GM08714 (cell line): Measurements from ENCODE around the gene FAM200C.

Experiments used
- H3K4me3 ChIP-seq: fragments of 200-500 bp; sonication (Bioruptor generic); 2 replicates; pipeline ENCODE4 v1.5.1; 2014; ENCODE audit warnings: mild to moderate bottlenecking, low read length, inconsistent platforms
- ZNF274 ChIP-seq: IDR thresholded peaks from 2 replicates; pipeline ENCODE4 v1.6.1; 2012; ENCODE audit warnings: mild to moderate bottlenecking, low read depth, low read length

FAM200C gene

GRCh38 chr5:160366230-160366629, 33.6 kb downstream of the FAM200C start:
- no peak for TF ChIP-seq ZNF274
- no peak overlapping the region for H3K4me3 ChIP-seq

- no peak overlapping the region for H3K4me3 ChIP-seq
- TF ChIP-seq ZNF274, result no peak
These were observed 36.0 kb downstream of the FAM200C start for GRCh38 chr5:160363660-160364395.

GRCh38 chr5:160363211-160363610, 36.6 kb downstream of the FAM200C start:
- no peak overlapping the region for H3K4me3 ChIP-seq
- TF ChIP-seq ZNF274, result no peak

- TF ChIP-seq ZNF274, result no peak
- no peak overlapping the region for H3K4me3 ChIP-seq
These were observed 38.1 kb downstream of the FAM200C start for GRCh38 chr5:160361624-160362228.

GRCh38 chr5:160360310-160360709, 39.5 kb downstream of the FAM200C start:
- no peak overlapping the region for H3K4me3 ChIP-seq
- TF ChIP-seq ZNF274, result no peak

- H3K4me3 ChIP-seq, result no peak overlapping the region
- no peak for TF ChIP-seq ZNF274
These were observed 40.0 kb downstream of the FAM200C start for GRCh38 chr5:160359816-160360215.

GRCh38 chr5:160359242-160359641, 40.6 kb downstream of the FAM200C start:
- no peak for TF ChIP-seq ZNF274
- H3K4me3 ChIP-seq, result no peak overlapping the region

GRCh38 chr5:160357861-160358411, 41.9 kb downstream of the FAM200C start:
- H3K4me3 ChIP-seq, result no peak overlapping the region
- no peak for TF ChIP-seq ZNF274

- no peak overlapping the region for H3K4me3 ChIP-seq
These were observed 42.5 kb downstream of the FAM200C start for GRCh38 chr5:160357394-160357793.

GRCh38 chr5:160356550-160357347, 43.1 kb downstream of the FAM200C start:
- no peak overlapping the region for H3K4me3 ChIP-seq
- TF ChIP-seq ZNF274, result no peak

More at GRCh38 chr5:160357394-160357793, 42.5 kb downstream of the FAM200C start:
- TF ChIP-seq ZNF274, result no peak

- no peak for TF ChIP-seq ZNF274
- H3K4me3 ChIP-seq, result no peak overlapping the region
These were observed 45.2 kb downstream of the FAM200C start for GRCh38 chr5:160354666-160355065.

GRCh38 chr5:160353379-160353778, 46.5 kb downstream of the FAM200C start:
- TF ChIP-seq ZNF274, result no peak
- no peak overlapping the region for H3K4me3 ChIP-seq

- no peak overlapping the region for H3K4me3 ChIP-seq
- TF ChIP-seq ZNF274, result no peak
These were observed 47.5 kb downstream of the FAM200C start for GRCh38 chr5:160352308-160352707.

- TF ChIP-seq ZNF274, result no peak
- H3K4me3 ChIP-seq, result no peak overlapping the region
These were observed 49.9 kb downstream of the FAM200C start for GRCh38 chr5:160349935-160350303.
